GM12878 (cell line): Measurements from ENCODE around the gene DPYSL4. TPM values are rescaled to one million over a fixed set of nuclear protein-coding genes. Genes with fewer than 3 reads are reported as not detected.

ENCODE experiments used
- ATAC-seq: fragments of 200-7000 bp; cut with Tn5 transposase; 3 replicates; pipeline ENCODE4 v1.9.1; 2020; ENCODE audit warnings: mild to moderate bottlenecking, moderate library complexity
- BruUV-seq: library from RNA; stranded (reverse); fragments of 400-500 nt; replicated peaks from 2 replicates; lab custom pipeline; 2021; lab: Mats Ljungman, UMichigan
- CTCF ChIA-PET: fragments of 300-600 bp; sonication (Branson Sonifier 250); formaldehyde crosslinking; extraction: SDS; loops from one replicate; lab custom pipeline; 2021; ENCODE audit warnings: inconsistent platforms; lab: Yijun Ruan, JAX
- POLR2A ChIA-PET: fragments of 350-600 bp; formaldehyde crosslinking; extraction: SDS; loops from one replicate; lab custom pipeline; 2021; ENCODE audit warnings: inconsistent platforms; lab: Charles Lee
- RAD21 ChIA-PET: fragments of 300-600 bp; sonication (Branson Sonifier 250); formaldehyde crosslinking; loops from one replicate; lab custom pipeline; 2023; ENCODE audit warnings: antibody characterized with exemption; ENCODE audit not compliant: unreplicated experiment; lab: Charles Lee
- SMC1A ChIA-PET: fragments of 300-600 bp; sonication (Branson Sonifier 250); formaldehyde crosslinking; loops from one replicate; lab custom pipeline; 2023; ENCODE audit not compliant: unreplicated experiment, uncharacterized antibody; lab: Charles Lee
- DNase-seq: peaks from one replicate; pipeline ENCODE4 v3.0.0-alpha.2; 2011; ENCODE audit warnings: low read depth, low spot score
- FAIRE-seq: peaks from 3 replicates; lab custom pipeline; 2011; peaks lifted over from hg19 to GRCh38; lab: Jason Lieb, UNC
- H2AFZ ChIP-seq: 2 replicates; pipeline ENCODE4 v1.6.0; 2011; ENCODE audit warnings: low read depth, low read length, control low read depth; ENCODE audit not compliant: control insufficient read depth
- H3K27ac ChIP-seq: 2 replicates; pipeline ENCODE4 v1.5.1; 2011; ENCODE audit warnings: control low read depth; ENCODE audit not compliant: control insufficient read depth, insufficient read depth
- H3K27me3 ChIP-seq, 2 experiments: replicated peaks in 1 of 2; 2 replicates each; pipeline versions ENCODE4 v1.6.0 to v1.6.1; 2011; ENCODE audit warnings: low read length in 1 of 2; ENCODE audit not compliant: control insufficient read depth in 2 of 2, insufficient read depth in 2 of 2
- H3K36me3 ChIP-seq, 2 experiments: 2 replicates each; pipeline ENCODE4 v1.5.1; 2011; ENCODE audit warnings: low read length in 1 of 2; ENCODE audit not compliant: control insufficient read depth in 2 of 2, insufficient read depth in 2 of 2
- H3K4me1 ChIP-seq: 2 replicates; pipeline ENCODE4 v1.6.1; 2011; ENCODE audit warnings: mild to moderate bottlenecking, low read length, moderate library complexity, mixed read lengths; ENCODE audit not compliant: control insufficient read depth, insufficient read depth
- H3K4me2 ChIP-seq: 2 replicates; pipeline ENCODE4 v1.6.0; 2011; ENCODE audit warnings: control low read depth; ENCODE audit not compliant: control insufficient read depth, insufficient read depth
- H3K4me3 ChIP-seq: fragments of 200-600 bp; sonication (generic); 2 replicates; pipeline ENCODE4 v1.5.1; 2016
- H3K79me2 ChIP-seq: 2 replicates; pipeline ENCODE4 v1.6.0; 2011; ENCODE audit warnings: low read length; ENCODE audit not compliant: control insufficient read depth, insufficient read depth
- H3K9ac ChIP-seq: 2 replicates; pipeline ENCODE4 v1.8.0; 2011; ENCODE audit warnings: low read length, control low read depth, mixed read lengths; ENCODE audit not compliant: control insufficient read depth, insufficient read depth
- H3K9me3 ChIP-seq: replicated peaks from 3 replicates; pipeline ENCODE4 v1.5.1; 2011; ENCODE audit warnings: mild to moderate bottlenecking, low read length; ENCODE audit not compliant: control insufficient read depth, insufficient read depth
- H4K20me1 ChIP-seq: 2 replicates; pipeline ENCODE4 v1.6.0; 2011; ENCODE audit not compliant: control insufficient read depth, insufficient read depth
- BACH1 ChIP-seq: fragments of 450-650 bp; IDR thresholded peaks from 2 replicates; pipeline ENCODE4 v1.6.1; 2017; ENCODE audit warnings: mild to moderate bottlenecking, borderline replicate concordance
- DPF2 ChIP-seq: fragments of 450-650 bp; IDR thresholded peaks from 2 replicates; pipeline ENCODE4 v1.6.1; 2017; ENCODE audit warnings: mild to moderate bottlenecking
- HCFC1 ChIP-seq: fragments of 150-350 bp; IDR thresholded peaks from 2 replicates; pipeline ENCODE4 v1.6.1; 2014; ENCODE audit warnings: low read length
- MEF2A ChIP-seq: IDR thresholded peaks from 2 replicates; pipeline ENCODE4 v1.6.1; 2011; ENCODE audit warnings: low read depth, mild to moderate bottlenecking, low read length, moderate library complexity; ENCODE audit not compliant: insufficient read depth
- MEF2B ChIP-seq: fragments of 450-650 bp; IDR thresholded peaks from 2 replicates; pipeline ENCODE4 v1.6.1; 2018; ENCODE audit warnings: mild to moderate bottlenecking, moderate library complexity; ENCODE audit not compliant: partially characterized antibody, poor library complexity, severe bottlenecking
- MYB ChIP-seq: fragments of 150-350 bp; IDR thresholded peaks from 2 replicates; pipeline ENCODE4 v1.6.1; 2014; ENCODE audit warnings: mild to moderate bottlenecking, low read depth, low read length, borderline replicate concordance
- NFYA ChIP-seq: IDR thresholded peaks from 2 replicates; pipeline ENCODE4 v1.6.1; 2011; ENCODE audit warnings: low read depth, mild to moderate bottlenecking, low read length, improper control_type of control experiment, borderline replicate concordance
- PAX8 ChIP-seq: fragments of 450-650 bp; IDR thresholded peaks from 2 replicates; pipeline ENCODE4 v1.6.1; 2017; ENCODE audit warnings: mild to moderate bottlenecking, moderate library complexity
- SMAD1 ChIP-seq: fragments of 450-650 bp; IDR thresholded peaks from 2 replicates; pipeline ENCODE4 v1.6.1; 2018; ENCODE audit warnings: mild to moderate bottlenecking, low read depth; ENCODE audit not compliant: partially characterized antibody
- SMC3 ChIP-seq: IDR thresholded peaks from 2 replicates; pipeline ENCODE4 v1.6.1; 2011; ENCODE audit warnings: low read length, improper control_type of control experiment, borderline replicate concordance
- WGBS: methylation state at CpG from one replicate; pipeline ENCODE4 v1.1.6; 2016; ENCODE audit warnings: low lambda C conversion rate; ENCODE audit not compliant: insufficient replicate concordance, insufficient coverage; ENCODE audit errors: missing lambda C conversion rate; 5-methylcytosine and 5-hydroxymethylcytosine counted together
- in situ Hi-C: fragments of 300-500 bp; cut with MboI; formaldehyde crosslinking; loops from 9 replicates; pipeline ENCODE4 v1.14.3; 2018; ENCODE audit warnings: mixed read lengths
- intact Hi-C: fragments of 100-400 bp; cut with micrococcal nuclease; formaldehyde crosslinking; loops from one replicate; pipeline ENCODE4 v1.14.2; 2022; ENCODE audit not compliant: unreplicated experiment
- polyA plus RNA-seq, 11 experiments: library from polyadenylated mRNA; depleted of rRNA in 4 of 11; unstranded in 6 of 11; stranded (reverse) in 5 of 11; fragments of >200 nt; fragmentation: Nextera tagmentation in 4 of 11; fragmentation: Illumina TruSeq in 1 of 11; extraction: Ambion mirVana in 4 of 11; extraction: Trizol in 1 of 11; gene quantifications; 1 replicate in 1 of 11; 2 replicates in 10 of 11; pipeline versions ENCODE4 v1.2.1 to v1.2.3, GENCODE V29; 2011 to 2016; ENCODE audit warnings: inconsistent platforms in 2 of 11, missing spikeins in 2 of 11, low read depth in 1 of 11
- total RNA-seq, 4 experiments: library from RNA; depleted of rRNA in 3 of 4; stranded (reverse); fragments of >200 nt in 3 of 4; fragmentation: Illumina TruSeq in 1 of 4; extraction: Trizol in 1 of 4; gene quantifications; 2 replicates each; pipeline versions ENCODE4 v1.2.1 to v1.2.3, GENCODE V29; 2013 to 2021
- TF ChIP-seq, protein P1 (sequence below): fragments of 450-650 bp; IDR thresholded peaks from 2 replicates; pipeline ENCODE4 v1.6.1; 2017; ENCODE audit warnings: mild to moderate bottlenecking, moderate library complexity

DPYSL4 gene
- total and polyA plus RNA-seq, 10 of the 15 experiments (the other 5 are each of a cell fraction or from before 2014, with no cell fraction given) = 0.10 to 0.21 TPM; not detected in 8

DNA sequence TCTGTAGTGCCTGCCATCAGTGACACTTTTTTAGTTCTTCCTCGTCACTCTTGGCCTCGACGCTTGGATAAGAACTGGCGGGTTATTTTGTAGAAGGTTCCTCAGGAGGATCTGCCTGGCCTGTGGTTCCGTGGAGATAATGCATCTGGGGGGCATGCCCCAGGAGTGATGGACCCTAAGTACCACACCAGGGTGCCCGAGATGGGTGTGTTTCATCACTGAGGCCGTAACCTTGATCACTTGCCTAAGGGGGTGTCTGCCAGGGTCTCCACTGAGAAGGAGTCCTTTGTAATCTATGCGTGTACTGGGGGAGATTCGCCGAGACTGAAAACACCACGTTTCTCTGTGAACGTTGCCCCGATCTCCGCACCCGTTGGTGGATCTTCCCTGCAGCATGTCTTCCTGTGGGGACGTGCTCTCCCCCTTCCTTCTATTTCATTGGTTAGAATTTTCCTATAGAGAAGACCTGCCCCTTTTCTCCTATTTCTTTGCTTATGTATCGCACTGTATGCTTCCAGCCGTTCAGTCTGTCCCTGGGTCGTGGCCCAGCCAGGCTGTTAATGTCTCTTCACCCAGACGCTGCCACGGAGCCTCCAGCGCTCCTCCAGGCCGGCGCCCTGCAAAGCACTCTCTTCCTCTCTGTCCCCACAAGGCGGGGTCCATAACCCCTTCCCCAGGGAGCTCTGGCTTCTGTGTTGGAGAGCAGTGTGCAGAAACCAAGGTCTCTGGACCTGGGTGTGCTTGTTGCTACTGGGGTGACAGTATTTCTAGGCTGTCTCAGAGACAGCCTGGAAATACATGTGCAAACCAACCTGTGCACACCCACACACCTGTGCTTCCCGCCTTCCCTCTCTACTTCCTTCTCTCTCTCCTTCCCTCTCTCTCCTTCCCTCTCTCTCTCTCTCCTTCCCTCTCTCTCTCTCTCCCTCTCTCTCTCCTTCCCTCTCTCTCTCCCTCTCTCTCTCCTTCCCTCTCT, 14.4 kb upstream of the DPYSL4 start:
- WGBS = 54% methylated on average over 26 of the region's 26 CpGs
- H3K36me3 ChIP-seq = no peaks in the 10 kb centered on the region
- ChIA-PET POLR2A (no interaction called here), CTCF (no interaction called here), RAD21 (no interaction called here), SMC1A (no interaction called here)
- H3K27ac ChIP-seq = no peak overlapping the region
- no peaks in the 10 kb centered on the region for H3K4me1 ChIP-seq
- H3K9ac ChIP-seq = no peak overlapping the region
- no peak overlapping the region for H2AFZ ChIP-seq
- H3K9me3 ChIP-seq = no peaks in the 10 kb centered on the region; the same call in 2 of the 3 replicates
- no peaks in the 10 kb centered on the region for H3K27me3 ChIP-seq
- no peak overlapping the region for H3K4me3 ChIP-seq
- H3K4me2 ChIP-seq = no peak overlapping the region
- H4K20me1 ChIP-seq = no peaks in the 10 kb centered on the region
- ATAC-seq = no peak
- BruUV-seq = no TSS peak
- in situ Hi-C loops (no loop called here), intact Hi-C loops (no loop called here)
- FAIRE-seq = no peak
- no peaks in the 10 kb centered on the region for H3K79me2 ChIP-seq
- TF ChIP-seq HCFC1 (no peak), BACH1 (no peak), MYB (no peak)
- DNase-seq = no peak

DNA sequence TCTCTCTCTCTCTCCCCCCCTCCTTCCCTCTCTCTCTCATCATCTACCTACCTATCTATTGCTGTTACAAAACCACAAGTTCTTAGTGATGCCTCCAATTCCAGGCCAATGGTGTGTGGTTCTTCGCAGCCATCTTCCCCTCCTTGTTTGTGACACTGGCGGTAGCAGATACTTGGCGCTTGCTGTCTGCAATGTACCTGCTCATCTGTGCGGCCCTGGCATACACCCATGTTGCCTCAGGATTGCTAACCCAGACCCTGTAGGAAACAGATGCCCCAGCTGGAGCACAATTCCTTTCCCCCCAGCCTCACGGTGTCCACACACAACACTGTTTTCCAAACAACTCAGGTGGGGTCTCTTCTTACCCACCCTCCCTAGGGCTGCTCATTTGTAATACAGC, 13.6 kb upstream of the DPYSL4 start:
- in situ Hi-C loops = no loop called here
- DNase-seq (no peak), ATAC-seq (no peak), FAIRE-seq (no peak)
- H2AFZ ChIP-seq = no peak overlapping the region
- ChIA-PET SMC1A (no interaction called here), RAD21 (no interaction called here), CTCF (no interaction called here), POLR2A (no interaction called here)
- intact Hi-C loops = no loop called here
- no peak overlapping the region for H3K4me2 ChIP-seq
- no peak overlapping the region for H3K27ac ChIP-seq
- WGBS = 70% methylated on average over 5 of the region's 5 CpGs
- no peaks in the 10 kb centered on the region for H3K4me1 ChIP-seq
- no peaks in the 10 kb centered on the region for H4K20me1 ChIP-seq
- no TSS peak for BruUV-seq
- H3K36me3 ChIP-seq = no peaks in the 10 kb centered on the region
- no peaks in the 10 kb centered on the region; the same call in 2 of the 3 replicates for H3K9me3 ChIP-seq
- H3K9ac ChIP-seq = no peak overlapping the region
- no peaks in the 10 kb centered on the region for H3K27me3 ChIP-seq
- H3K79me2 ChIP-seq = no peaks in the 10 kb centered on the region
- no peak overlapping the region for H3K4me3 ChIP-seq
- TF ChIP-seq MEF2B (no peak), NFYA (no peak), DPF2 (no peak), PAX8 (no peak), SMC3 (no peak), SMAD1 (no peak), MEF2A (no peak)
- TF ChIP-seq, protein P1, sequence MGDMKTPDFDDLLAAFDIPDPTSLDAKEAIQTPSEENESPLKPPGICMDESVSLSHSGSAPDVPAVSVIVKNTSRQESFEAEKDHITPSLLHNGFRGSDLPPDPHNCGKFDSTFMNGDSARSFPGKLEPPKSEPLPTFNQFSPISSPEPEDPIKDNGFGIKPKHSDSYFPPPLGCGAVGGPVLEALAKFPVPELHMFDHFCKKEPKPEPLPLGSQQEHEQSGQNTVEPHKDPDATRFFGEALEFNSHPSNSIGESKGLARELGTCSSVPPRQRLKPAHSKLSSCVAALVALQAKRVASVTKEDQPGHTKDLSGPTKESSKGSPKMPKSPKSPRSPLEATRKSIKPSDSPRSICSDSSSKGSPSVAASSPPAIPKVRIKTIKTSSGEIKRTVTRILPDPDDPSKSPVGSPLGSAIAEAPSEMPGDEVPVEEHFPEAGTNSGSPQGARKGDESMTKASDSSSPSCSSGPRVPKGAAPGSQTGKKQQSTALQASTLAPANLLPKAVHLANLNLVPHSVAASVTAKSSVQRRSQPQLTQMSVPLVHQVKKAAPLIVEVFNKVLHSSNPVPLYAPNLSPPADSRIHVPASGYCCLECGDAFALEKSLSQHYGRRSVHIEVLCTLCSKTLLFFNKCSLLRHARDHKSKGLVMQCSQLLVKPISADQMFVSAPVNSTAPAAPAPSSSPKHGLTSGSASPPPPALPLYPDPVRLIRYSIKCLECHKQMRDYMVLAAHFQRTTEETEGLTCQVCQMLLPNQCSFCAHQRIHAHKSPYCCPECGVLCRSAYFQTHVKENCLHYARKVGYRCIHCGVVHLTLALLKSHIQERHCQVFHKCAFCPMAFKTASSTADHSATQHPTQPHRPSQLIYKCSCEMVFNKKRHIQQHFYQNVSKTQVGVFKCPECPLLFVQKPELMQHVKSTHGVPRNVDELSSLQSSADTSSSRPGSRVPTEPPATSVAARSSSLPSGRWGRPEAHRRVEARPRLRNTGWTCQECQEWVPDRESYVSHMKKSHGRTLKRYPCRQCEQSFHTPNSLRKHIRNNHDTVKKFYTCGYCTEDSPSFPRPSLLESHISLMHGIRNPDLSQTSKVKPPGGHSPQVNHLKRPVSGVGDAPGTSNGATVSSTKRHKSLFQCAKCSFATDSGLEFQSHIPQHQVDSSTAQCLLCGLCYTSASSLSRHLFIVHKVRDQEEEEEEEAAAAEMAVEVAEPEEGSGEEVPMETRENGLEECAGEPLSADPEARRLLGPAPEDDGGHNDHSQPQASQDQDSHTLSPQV = no peak
